Activated T-cell treated with anti-CD3 and anti-CD28 coated beads for 4 hours (primary cell): Measurements from ENCODE around the gene YIPF6.
"Not testable (repeated sequence)": the region's sequence is repeated elsewhere in the genome, so short reads cannot be mapped to it uniquely, and the experiment has no call there.

Experiments
- DNase-seq: peaks from one replicate; pipeline ENCODE4 v3.0.0-alpha.2; 2020

The YIPF6 gene

GRCh38 chrX:68508799-68509198 is 9.9 kb downstream of the YIPF6 start:
- no peak for DNase-seq

DNA sequence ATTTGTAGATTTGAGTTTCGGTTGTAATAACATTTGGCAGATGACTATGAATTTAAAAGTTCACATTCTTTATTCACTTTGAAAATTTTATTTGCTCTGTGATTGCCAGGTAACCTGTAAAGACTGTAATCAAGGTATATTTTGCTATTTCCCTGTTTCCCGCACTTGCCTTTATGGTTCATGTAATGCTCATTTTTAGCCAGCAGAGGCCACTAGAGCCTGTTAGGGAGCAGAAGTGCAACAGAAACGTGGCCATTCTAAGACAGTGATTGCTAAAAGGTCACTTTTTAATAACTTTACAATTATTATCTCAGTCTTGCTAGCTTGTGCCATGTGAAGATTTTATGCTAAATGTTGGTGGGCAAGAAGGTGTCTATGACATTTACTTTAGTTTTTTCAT is 12.4 kb downstream of the YIPF6 start:
- no peak for DNase-seq

GRCh38 chrX:68524680-68525079 is 25.8 kb downstream of the YIPF6 start:
- DNase-seq, result not testable (repeated sequence)

- DNase-seq, result no peak
These were observed 34.1 kb downstream of the YIPF6 start for GRCh38 chrX:68532831-68533533.

- DNase-seq, result no peak
These were observed 34.8 kb downstream of the YIPF6 start for GRCh38 chrX:68533656-68534055.

- DNase-seq, result no peak
These were observed 35.8 kb downstream of the YIPF6 start for GRCh38 chrX:68534691-68535090.

DNA sequence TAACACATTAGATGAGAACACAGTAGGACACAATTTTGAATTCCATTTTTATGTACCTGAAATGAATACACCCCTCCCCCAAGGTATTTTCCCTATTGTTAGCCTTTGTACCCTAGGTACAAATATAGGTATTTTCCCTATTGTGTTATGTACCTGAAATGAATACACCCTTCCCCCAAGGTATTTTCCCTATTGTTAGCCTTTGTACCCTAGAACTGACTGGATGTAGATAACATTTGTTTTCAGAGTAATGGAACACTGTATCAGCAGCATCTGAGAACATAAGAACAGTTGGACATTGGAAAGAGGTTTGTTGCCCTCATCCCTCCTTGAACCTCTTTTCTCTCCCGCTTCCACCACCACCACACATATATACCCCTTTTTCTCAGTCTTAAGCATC is 37.6 kb downstream of the YIPF6 start:
- DNase-seq, result no peak

DNA sequence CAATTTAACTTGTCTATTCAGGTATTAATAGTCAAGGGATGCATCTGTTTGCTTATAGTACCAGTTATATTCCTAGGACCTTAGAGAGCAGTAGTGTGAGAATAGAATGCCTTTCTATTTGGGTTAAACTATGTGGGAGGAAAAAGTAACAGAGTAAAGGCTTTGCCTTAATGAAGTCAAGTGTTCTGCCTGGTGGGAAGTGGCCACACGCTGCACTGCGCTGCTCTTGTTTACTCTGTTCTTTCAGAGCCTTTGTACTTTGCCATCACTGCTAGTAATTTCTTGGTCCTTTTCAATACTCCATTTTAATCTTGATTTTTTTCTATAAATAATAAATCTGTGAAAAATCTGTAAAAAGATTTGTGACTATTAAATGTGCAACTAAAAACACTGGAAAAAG is 38.0 kb downstream of the YIPF6 start:
- no peak for DNase-seq

- DNase-seq, result no peak
These were observed 51.3 kb downstream of the YIPF6 start for GRCh38 chrX:68550193-68550592.

DNA sequence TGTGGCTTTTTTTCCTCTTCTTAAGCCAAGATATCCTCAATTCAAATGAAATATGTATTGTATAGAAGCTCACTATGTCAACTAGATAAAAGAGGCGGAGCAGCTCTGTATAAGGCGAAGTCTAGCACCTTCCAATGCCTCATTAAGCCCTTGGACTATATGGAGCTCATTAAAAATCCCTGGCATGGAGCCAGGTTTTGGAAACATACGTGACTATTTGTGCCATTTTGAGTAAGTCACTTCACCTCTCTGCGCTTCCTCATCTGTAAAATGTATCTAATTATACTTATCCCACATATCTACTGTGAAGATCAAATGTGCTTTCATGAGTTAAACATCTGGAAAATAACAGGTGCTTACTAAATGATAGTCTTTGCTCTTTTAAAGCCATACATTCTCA is 57.2 kb downstream of the YIPF6 start:
- DNase-seq, result no peak

- not testable (repeated sequence) for DNase-seq
These were observed 58.3 kb downstream of the YIPF6 start for GRCh38 chrX:68557126-68557525.

DNA sequence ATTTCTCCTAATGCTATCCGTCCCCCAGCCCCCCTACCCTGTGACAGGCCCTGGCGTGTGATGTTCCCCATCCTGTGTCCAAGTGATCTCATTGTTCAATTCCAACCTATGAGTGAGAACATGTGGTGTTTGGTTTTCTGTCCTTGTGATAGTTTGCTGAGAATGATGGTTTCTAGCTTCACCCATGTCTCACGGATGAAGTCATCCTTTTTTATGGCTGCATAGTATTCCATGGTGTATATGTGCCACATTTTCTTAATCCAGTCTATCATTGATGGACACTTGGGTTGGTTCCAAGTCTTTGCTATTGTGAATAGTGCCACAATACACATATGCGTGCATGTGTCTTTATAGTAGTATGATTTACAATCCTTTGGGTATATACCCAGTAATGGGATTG is 61.1 kb downstream of the YIPF6 start:
- not testable (repeated sequence) for DNase-seq

GRCh38 chrX:68568136-68568535 is 69.3 kb downstream of the YIPF6 start:
- no peak for DNase-seq

DNA sequence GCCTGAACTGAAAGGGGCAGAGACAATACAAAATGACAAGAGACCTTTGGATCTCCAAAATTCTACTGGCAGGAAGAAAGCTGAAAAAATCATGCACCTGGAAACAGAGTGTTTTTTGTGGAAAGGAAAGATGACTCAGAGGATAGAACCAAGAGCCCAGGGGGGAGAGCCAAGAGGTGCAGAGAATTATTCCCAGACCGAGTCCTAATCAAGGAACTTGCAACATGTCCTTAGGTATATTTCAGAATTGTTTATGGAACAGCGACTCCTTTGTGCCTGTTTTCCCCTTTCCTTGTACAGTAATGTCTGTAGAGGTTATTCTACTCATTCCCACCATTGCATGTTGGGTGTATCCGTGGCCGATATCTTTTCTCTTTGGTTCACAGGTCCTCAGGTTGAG is 71.7 kb downstream of the YIPF6 start:
- DNase-seq, result no peak

GRCh38 chrX:68571292-68571609 is 72.4 kb downstream of the YIPF6 start:
- no peak for DNase-seq

- no peak for DNase-seq
These were observed 72.9 kb downstream of the YIPF6 start for GRCh38 chrX:68571610-68572311.

- DNase-seq, result no peak
These were observed 75.4 kb downstream of the YIPF6 start for GRCh38 chrX:68574240-68574639.

- no peak for DNase-seq
These were observed 81.0 kb downstream of the YIPF6 start for GRCh38 chrX:68579810-68580209.

DNA sequence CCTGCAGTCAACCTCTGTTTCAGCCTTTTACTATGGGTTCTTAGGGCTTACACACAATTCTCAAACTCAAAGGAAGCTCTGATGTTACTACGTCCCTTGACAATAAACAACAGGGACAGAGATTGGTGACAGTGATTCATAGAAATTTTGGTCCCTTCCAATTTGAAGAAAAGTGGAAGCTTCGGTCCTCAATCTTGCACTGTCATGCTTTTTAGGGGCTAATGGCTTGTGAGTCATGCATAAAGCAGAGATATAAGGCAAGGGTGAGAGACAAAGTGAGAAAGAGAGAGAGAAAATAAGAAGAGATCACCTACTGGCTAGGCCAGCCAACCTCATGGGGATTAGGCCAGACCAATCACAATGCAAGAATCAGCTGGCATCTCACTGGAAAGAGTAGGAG is 85.4 kb downstream of the YIPF6 start:
- DNase-seq, result no peak
